K562 (cell line): Measurements from ENCODE around the gene MACROH2A2. TPM values are rescaled to one million over a fixed set of nuclear protein-coding genes. Genes with fewer than 3 reads are reported as not detected.

Source experiments
- ATAC-seq: fragments of 200-7000 bp; cut with Tn5 transposase; 3 replicates; pipeline ENCODE4 v1.9.1; 2020; ENCODE audit warnings: moderate library complexity
- BruUV-seq: library from RNA; stranded (reverse); fragments of 400-500 nt; replicated peaks from 2 replicates; lab custom pipeline; 2021; lab: Mats Ljungman, UMichigan
- CTCF ChIA-PET: fragments of 300-600 bp; formaldehyde crosslinking; extraction: SDS; loops from one replicate; lab custom pipeline; 2021; ENCODE audit warnings: low intra/inter-chr PET ratio; lab: Yijun Ruan, JAX
- POLR2A ChIA-PET: fragments of 300-600, 350-650 bp; sonication (Branson Sonifier 250); formaldehyde crosslinking; extraction: SDS; loops from one replicate; lab custom pipeline; 2021; ENCODE audit warnings: antibody characterized with exemption, inconsistent platforms; lab: Yijun Ruan, JAX
- DNase-seq, 4 experiments: peaks; one replicate each; pipeline versions ENCODE4 v3.0.0 to v3.0.0-alpha.2; 2011 to 2018; ENCODE audit warnings: low spot score in 3 of 4, mixed read lengths in 3 of 4; ENCODE audit errors: extremely low read depth in 1 of 4
- FAIRE-seq: peaks from 2 replicates; lab custom pipeline; 2011; peaks lifted over from hg19 to GRCh38; lab: Jason Lieb, UNC
- H2AFZ ChIP-seq: 2 replicates; pipeline ENCODE4 v1.6.0; 2011; ENCODE audit warnings: low read depth, low read length, control low read depth, inconsistent platforms
- H3K27ac ChIP-seq: fragments of 200-600 bp; 3 replicates; pipeline ENCODE4 v1.8.0; 2011; ENCODE audit warnings: low read depth, mild to moderate bottlenecking, control low read depth, inconsistent platforms, low read length, moderate library complexity, mixed read lengths; ENCODE audit errors: extremely low read depth
- H3K27me3 ChIP-seq, 2 experiments: fragments of 300-600 bp in 1 of 2; 2 replicates in 1 of 2; 3 replicates in 1 of 2; pipeline versions ENCODE4 v1.6.0 to v1.8.0; 2011; ENCODE audit warnings: inconsistent platforms in 2 of 2, low read length in 2 of 2, mild to moderate bottlenecking in 1 of 2, mixed read lengths in 1 of 2, moderate library complexity in 1 of 2; ENCODE audit not compliant: control insufficient read depth in 2 of 2, insufficient read depth in 2 of 2
- H3K36me3 ChIP-seq: fragments of 300-600 bp; 3 replicates; pipeline ENCODE4 v1.8.0; 2011; ENCODE audit warnings: mild to moderate bottlenecking, low read length, inconsistent platforms; ENCODE audit not compliant: control insufficient read depth, insufficient read depth
- H3K4me1 ChIP-seq, 2 experiments: fragments of 200-600 bp in 1 of 2; replicated peaks in 1 of 2; 2 replicates in 1 of 2; 3 replicates in 1 of 2; pipeline versions ENCODE4 v1.5.1 to v1.8.0; 2011; ENCODE audit warnings: inconsistent platforms in 2 of 2, low read length in 2 of 2, mild to moderate bottlenecking in 1 of 2, mixed read lengths in 1 of 2, moderate library complexity in 1 of 2; ENCODE audit not compliant: control insufficient read depth in 2 of 2, insufficient read depth in 2 of 2
- H3K4me2 ChIP-seq: 2 replicates; pipeline ENCODE4 v1.6.1; 2011; ENCODE audit warnings: low read length, control low read depth, inconsistent platforms, mixed read lengths; ENCODE audit not compliant: insufficient read depth
- H3K4me3 ChIP-seq: fragments of 200-600 bp; sonication (generic), shearing (Covaris generic); 2 replicates; pipeline ENCODE4 v1.5.1; 2016; ENCODE audit warnings: control low read depth, inconsistent platforms
- H3K79me2 ChIP-seq: fragments of 200-600 bp; 3 replicates; pipeline ENCODE4 v1.8.0; 2011; ENCODE audit warnings: low read length, inconsistent platforms; ENCODE audit not compliant: control insufficient read depth, insufficient read depth
- H3K9ac ChIP-seq, 2 experiments: 2 replicates each; pipeline versions ENCODE4 v1.6.0 to v1.6.1; 2011; ENCODE audit warnings: low read depth in 2 of 2, low read length in 2 of 2, control low read depth in 1 of 2, inconsistent platforms in 1 of 2, mild to moderate bottlenecking in 1 of 2, mixed read lengths in 1 of 2; ENCODE audit not compliant: insufficient read depth in 1 of 2
- H3K9me1 ChIP-seq: one replicate; pipeline ENCODE4 v1.6.0; 2011; ENCODE audit warnings: inconsistent platforms, mild to moderate bottlenecking, low read length, moderate library complexity; ENCODE audit not compliant: control insufficient read depth, insufficient read depth
- H3K9me3 ChIP-seq: replicated peaks from 2 replicates; pipeline ENCODE4 v1.5.1; 2011; ENCODE audit warnings: low read depth, low read length, inconsistent platforms; ENCODE audit not compliant: control insufficient read depth, insufficient read depth
- H4K20me1 ChIP-seq: replicated peaks from 2 replicates; pipeline ENCODE4 v1.6.1; 2011; ENCODE audit warnings: low read length, inconsistent platforms, mixed read lengths; ENCODE audit not compliant: control insufficient read depth, insufficient read depth
- GTF3C2 ChIP-seq: IDR thresholded peaks from 3 replicates; pipeline ENCODE4 v1.6.1; 2011; ENCODE audit warnings: borderline replicate concordance, mild to moderate bottlenecking, moderate library complexity; ENCODE audit not compliant: insufficient read length; ENCODE audit errors: extremely low read depth
- SREBF2 ChIP-seq: sonication (generic); formaldehyde crosslinking; IDR thresholded peaks from 2 replicates; pipeline ENCODE4 v1.4.0; 2020; ENCODE audit warnings: mild to moderate bottlenecking, missing genetic modification reagents
- SRSF3 ChIP-seq: fragments of 200-400 bp; formaldehyde crosslinking; IDR thresholded peaks from 2 replicates; pipeline ENCODE4 v1.6.1; 2016; ENCODE audit warnings: mild to moderate bottlenecking, low read length, moderate library complexity; ENCODE audit not compliant: insufficient read depth
- WGBS: fragments of 100-300 bp; shearing (Covaris generic); methylation state at CpG from one replicate; pipeline ENCODE4 v1.1.6; 2016; ENCODE audit warnings: low coverage, mixed read lengths; ENCODE audit not compliant: insufficient coverage; ENCODE audit errors: missing lambda C conversion rate; 5-methylcytosine and 5-hydroxymethylcytosine counted together
- in situ Hi-C: fragments of 300-500 bp; cut with MboI; formaldehyde crosslinking; loops from 4 replicates; pipeline ENCODE4 v1.15.0; 2018; ENCODE audit warnings: inconsistent platforms, mixed read lengths
- intact Hi-C: fragments of 100-400 bp; cut with micrococcal nuclease; formaldehyde crosslinking; loops from 2 replicates; pipeline ENCODE4 v1.14.2; 2022
- polyA plus RNA-seq, 8 experiments: library from polyadenylated mRNA; depleted of rRNA in 4 of 8; stranded (reverse) in 5 of 8; unstranded in 3 of 8; fragments of >200 nt; fragmentation: Nextera tagmentation in 2 of 8; fragmentation: Illumina TruSeq in 1 of 8; extraction: Ambion mirVana in 2 of 8; extraction: Trizol in 1 of 8; gene quantifications; 2 replicates each; pipeline versions ENCODE4 v1.2.1 to v1.2.3, GENCODE V29; 2011 to 2014; ENCODE audit warnings: inconsistent platforms in 1 of 8, missing spikeins in 1 of 8
- total RNA-seq, 7 experiments: library from RNA; depleted of rRNA in 6 of 7; stranded (reverse); fragments of >200 nt in 6 of 7; fragmentation: Illumina TruSeq in 2 of 7; extraction: Trizol in 2 of 7; gene quantifications; 2 replicates each; pipeline versions ENCODE4 v1.2.1 to v1.2.3, GENCODE V29; 2011 to 2021; ENCODE audit warnings: low replicate concordance in 1 of 7

The MACROH2A2 gene
- total and polyA plus RNA-seq, 9 of the 15 experiments (the other 6 are each of a cell fraction or from before 2014, with no cell fraction given) = 0.07 TPM; not detected in 8

DNA sequence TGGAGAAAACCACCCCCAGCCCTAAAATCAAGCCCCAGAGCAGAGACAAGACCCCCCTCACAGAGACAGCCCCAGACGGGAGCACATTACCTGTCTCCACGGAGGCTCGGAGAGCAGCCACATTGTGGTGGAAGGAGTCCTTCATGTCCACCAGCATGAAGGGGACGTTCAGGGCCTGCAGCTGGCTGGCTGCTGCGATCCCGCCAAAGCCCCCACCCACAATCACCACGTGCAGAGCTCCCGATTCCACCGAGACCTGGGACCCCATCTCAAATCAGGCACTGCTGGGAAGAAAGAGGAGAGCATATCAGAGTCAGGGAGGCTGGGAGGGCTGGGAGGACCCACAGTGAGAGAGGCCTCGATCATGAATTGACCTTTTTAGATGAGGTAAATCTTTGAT lies 71.2 kb downstream of the MACROH2A2 start:
- no peaks in the 10 kb centered on the region; a peak in 1 of 5 replicates for H3K27me3 ChIP-seq
- ATAC-seq (no peak), DNase-seq (no peak), FAIRE-seq (no peak)
- ChIA-PET POLR2A (interaction anchor here (1.5 kb wide), 1 partner anchor 47 kb away, joined by 6 read pairs; the partner anchor contains the start of gene SAR1A), CTCF (no interaction called here)
- no peaks in the 10 kb centered on the region for H3K9me3 ChIP-seq
- in situ Hi-C loops = no loop called here
- H4K20me1 ChIP-seq = no peaks in the 10 kb centered on the region; the same call in 1 of the 2 replicates
- no peak for TF ChIP-seq SRSF3
- TF ChIP-seq SREBF2 (CRISPR knock-in tag) = no peak
- no peak for TF ChIP-seq GTF3C2
- no peak overlapping the region for H3K4me2 ChIP-seq
- 63% methylated on average over 10 of the region's 10 CpGs for WGBS
- H3K27ac ChIP-seq = no peak overlapping the region
- H3K36me3 ChIP-seq = peaks cover 13% of the 10 kb centered on the region; the same call in 2 of the 3 replicates
- no peak overlapping the region for H2AFZ ChIP-seq
- H3K9me1 ChIP-seq = no peaks in the 10 kb centered on the region
- BruUV-seq = no TSS peak
- H3K4me3 ChIP-seq = no peak overlapping the region
- H3K4me1 ChIP-seq = peaks cover 4 to 12% of the 10 kb centered on the region in 2 experiments; a peak in 4 of 5 replicates
- no peak overlapping the region for H3K9ac ChIP-seq
- intact Hi-C loops = no loop called here
- no peaks in the 10 kb centered on the region for H3K79me2 ChIP-seq
